Measurements from ENCODE around the gene EPB41L4B. TPM values are rescaled to one million over a fixed set of nuclear protein-coding genes. Genes with fewer than 3 reads are reported as not detected.

The EPB41L4B gene
- total and polyA plus RNA-seq, 2 experiments from 2014 or later, result 11.0 to 32.2 TPM

DNA sequence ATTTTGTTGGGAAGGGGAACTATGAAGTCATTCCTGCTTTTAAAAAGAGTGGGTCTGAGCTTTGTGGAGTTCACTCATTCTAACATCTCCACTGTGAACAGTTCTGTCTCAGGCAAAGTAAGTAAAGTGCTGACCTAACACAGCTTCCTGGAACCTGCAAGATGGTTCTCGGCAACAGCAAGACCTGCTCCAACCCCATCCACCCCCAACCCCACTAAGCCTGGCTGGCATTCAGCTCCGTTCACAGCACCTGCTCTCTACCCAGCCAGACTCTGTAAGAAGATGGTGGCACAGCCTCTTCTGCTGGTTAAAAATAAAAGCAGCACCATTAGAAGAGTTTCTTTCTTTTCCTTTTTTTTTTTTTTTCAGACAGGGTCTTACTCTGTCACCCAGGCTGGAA, 42.0 kb downstream of the EPB41L4B start:
- H3K36me3 Mint-ChIP-seq (ENCODE audit: low read depth), result peaks cover 9% of the 10 kb centered on the region; the same call in 2 of the 3 replicates
- no peak overlapping the region for H3K27ac Mint-ChIP-seq
- H3K4me2 ChIP-seq, result no peak overlapping the region
- H3K4me3 ChIP-seq, result no peak overlapping the region
- H3K4me3 Mint-ChIP-seq, result no peak overlapping the region
- no peak overlapping the region for H2AFZ ChIP-seq
- H3F3A ChIP-seq (replicated peaks; ENCODE audit: low read depth), result no peaks in the 10 kb centered on the region
- H3K27me3 ChIP-seq (ENCODE audit: insufficient read depth), result no peaks in the 10 kb centered on the region
- no peak overlapping the region for H3K27ac ChIP-seq (ENCODE audit: low read depth)
- H3K9me2 ChIP-seq (ENCODE audit: insufficient read depth), result no peaks in the 10 kb centered on the region
- H3K4me1 Mint-ChIP-seq, result peaks cover 13% of the 10 kb centered on the region
- no peaks in the 10 kb centered on the region; the same call in 1 of the 2 replicates for H3K36me3 ChIP-seq (ENCODE audit: insufficient read depth)
- H4K20me1 ChIP-seq (replicated peaks; ENCODE audit: insufficient read depth), result peaks cover 18% of the 10 kb centered on the region
- H3K27me3 Mint-ChIP-seq (ENCODE audit: insufficient read depth, low read depth, poor library complexity), result peaks cover 8% of the 10 kb centered on the region
- peaks cover 51% of the 10 kb centered on the region for H3K79me2 ChIP-seq (replicated peaks; ENCODE audit: insufficient read depth)
- ATAC-seq (no peak), DNase-seq (ENCODE audit: low spot score) (no peak)
- H3K4me1 ChIP-seq (ENCODE audit: insufficient read depth), result peaks cover 4% of the 10 kb centered on the region; the same call in 1 of the 2 replicates
- TF ChIP-seq ZNF114 (CRISPR knock-in tag; IDR thresholded peaks at IDR 0.05), result no peak
- TF ChIP-seq, protein P1, sequence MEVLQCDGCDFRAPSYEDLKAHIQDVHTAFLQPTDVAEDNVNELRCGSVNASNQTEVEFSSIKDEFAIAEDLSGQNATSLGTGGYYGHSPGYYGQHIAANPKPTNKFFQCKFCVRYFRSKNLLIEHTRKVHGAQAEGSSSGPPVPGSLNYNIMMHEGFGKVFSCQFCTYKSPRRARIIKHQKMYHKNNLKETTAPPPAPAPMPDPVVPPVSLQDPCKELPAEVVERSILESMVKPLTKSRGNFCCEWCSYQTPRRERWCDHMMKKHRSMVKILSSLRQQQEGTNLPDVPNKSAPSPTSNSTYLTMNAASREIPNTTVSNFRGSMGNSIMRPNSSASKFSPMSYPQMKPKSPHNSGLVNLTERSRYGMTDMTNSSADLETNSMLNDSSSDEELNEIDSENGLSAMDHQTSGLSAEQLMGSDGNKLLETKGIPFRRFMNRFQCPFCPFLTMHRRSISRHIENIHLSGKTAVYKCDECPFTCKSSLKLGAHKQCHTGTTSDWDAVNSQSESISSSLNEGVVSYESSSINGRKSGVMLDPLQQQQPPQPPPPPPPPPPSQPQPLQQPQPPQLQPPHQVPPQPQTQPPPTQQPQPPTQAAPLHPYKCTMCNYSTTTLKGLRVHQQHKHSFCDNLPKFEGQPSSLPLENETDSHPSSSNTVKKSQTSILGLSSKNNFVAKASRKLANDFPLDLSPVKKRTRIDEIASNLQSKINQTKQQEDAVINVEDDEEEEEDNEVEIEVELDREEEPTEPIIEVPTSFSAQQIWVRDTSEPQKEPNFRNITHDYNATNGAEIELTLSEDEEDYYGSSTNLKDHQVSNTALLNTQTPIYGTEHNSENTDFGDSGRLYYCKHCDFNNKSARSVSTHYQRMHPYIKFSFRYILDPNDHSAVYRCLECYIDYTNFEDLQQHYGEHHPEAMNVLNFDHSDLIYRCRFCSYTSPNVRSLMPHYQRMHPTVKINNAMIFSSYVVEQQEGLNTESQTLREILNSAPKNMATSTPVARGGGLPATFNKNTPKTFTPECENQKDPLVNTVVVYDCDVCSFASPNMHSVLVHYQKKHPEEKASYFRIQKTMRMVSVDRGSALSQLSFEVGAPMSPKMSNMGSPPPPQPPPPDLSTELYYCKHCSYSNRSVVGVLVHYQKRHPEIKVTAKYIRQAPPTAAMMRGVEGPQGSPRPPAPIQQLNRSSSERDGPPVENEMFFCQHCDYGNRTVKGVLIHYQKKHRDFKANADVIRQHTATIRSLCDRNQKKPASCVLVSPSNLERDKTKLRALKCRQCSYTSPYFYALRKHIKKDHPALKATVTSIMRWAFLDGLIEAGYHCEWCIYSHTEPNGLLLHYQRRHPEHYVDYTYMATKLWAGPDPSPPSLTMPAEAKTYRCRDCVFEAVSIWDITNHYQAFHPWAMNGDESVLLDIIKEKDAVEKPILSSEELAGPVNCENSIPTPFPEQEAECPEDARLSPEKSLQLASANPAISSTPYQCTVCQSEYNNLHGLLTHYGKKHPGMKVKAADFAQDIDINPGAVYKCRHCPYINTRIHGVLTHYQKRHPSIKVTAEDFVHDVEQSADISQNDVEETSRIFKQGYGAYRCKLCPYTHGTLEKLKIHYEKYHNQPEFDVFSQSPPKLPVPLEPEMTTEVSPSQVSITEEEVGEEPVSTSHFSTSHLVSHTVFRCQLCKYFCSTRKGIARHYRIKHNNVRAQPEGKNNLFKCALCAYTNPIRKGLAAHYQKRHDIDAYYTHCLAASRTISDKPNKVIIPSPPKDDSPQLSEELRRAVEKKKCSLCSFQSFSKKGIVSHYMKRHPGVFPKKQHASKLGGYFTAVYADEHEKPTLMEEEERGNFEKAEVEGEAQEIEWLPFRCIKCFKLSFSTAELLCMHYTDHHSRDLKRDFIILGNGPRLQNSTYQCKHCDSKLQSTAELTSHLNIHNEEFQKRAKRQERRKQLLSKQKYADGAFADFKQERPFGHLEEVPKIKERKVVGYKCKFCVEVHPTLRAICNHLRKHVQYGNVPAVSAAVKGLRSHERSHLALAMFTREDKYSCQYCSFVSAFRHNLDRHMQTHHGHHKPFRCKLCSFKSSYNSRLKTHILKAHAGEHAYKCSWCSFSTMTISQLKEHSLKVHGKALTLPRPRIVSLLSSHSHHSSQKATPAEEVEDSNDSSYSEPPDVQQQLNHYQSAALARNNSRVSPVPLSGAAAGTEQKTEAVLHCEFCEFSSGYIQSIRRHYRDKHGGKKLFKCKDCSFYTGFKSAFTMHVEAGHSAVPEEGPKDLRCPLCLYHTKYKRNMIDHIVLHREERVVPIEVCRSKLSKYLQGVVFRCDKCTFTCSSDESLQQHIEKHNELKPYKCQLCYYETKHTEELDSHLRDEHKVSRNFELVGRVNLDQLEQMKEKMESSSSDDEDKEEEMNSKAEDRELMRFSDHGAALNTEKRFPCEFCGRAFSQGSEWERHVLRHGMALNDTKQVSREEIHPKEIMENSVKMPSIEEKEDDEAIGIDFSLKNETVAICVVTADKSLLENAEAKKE (CRISPR knock-in tag; IDR thresholded peaks at IDR 0.05), result no peak
- TF ChIP-seq NANOG (IDR thresholded peaks at IDR 0.05; ENCODE audit: borderline replicate concordance), result no peak
- TF ChIP-seq, protein P2, sequence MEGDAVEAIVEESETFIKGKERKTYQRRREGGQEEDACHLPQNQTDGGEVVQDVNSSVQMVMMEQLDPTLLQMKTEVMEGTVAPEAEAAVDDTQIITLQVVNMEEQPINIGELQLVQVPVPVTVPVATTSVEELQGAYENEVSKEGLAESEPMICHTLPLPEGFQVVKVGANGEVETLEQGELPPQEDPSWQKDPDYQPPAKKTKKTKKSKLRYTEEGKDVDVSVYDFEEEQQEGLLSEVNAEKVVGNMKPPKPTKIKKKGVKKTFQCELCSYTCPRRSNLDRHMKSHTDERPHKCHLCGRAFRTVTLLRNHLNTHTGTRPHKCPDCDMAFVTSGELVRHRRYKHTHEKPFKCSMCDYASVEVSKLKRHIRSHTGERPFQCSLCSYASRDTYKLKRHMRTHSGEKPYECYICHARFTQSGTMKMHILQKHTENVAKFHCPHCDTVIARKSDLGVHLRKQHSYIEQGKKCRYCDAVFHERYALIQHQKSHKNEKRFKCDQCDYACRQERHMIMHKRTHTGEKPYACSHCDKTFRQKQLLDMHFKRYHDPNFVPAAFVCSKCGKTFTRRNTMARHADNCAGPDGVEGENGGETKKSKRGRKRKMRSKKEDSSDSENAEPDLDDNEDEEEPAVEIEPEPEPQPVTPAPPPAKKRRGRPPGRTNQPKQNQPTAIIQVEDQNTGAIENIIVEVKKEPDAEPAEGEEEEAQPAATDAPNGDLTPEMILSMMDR (conservative IDR thresholded peaks at IDR 0.05; ENCODE audit: low read depth in 2 of 2), result no peak
- TF ChIP-seq, protein P3, sequence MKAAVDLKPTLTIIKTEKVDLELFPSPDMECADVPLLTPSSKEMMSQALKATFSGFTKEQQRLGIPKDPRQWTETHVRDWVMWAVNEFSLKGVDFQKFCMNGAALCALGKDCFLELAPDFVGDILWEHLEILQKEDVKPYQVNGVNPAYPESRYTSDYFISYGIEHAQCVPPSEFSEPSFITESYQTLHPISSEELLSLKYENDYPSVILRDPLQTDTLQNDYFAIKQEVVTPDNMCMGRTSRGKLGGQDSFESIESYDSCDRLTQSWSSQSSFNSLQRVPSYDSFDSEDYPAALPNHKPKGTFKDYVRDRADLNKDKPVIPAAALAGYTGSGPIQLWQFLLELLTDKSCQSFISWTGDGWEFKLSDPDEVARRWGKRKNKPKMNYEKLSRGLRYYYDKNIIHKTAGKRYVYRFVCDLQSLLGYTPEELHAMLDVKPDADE (IDR thresholded peaks at IDR 0.05), result no peak
- no peak for TF ChIP-seq STAT1 (IDR thresholded peaks at IDR 0.05; ENCODE audit: unreplicated experiment)
- TF ChIP-seq ZNF331 (CRISPR knock-in tag; IDR thresholded peaks at IDR 0.05; ENCODE audit: low read depth), result no peak
- TF ChIP-seq EZH2phosphoT487 (IDR thresholded peaks at IDR 0.05; ENCODE audit: unreplicated experiment), result no peak
- no peak for TF ChIP-seq EZH2 (IDR thresholded peaks at IDR 0.05; ENCODE audit: low read depth, unreplicated experiment)
- TF ChIP-seq CREB1 (CRISPR knock-in tag; IDR thresholded peaks at IDR 0.05; ENCODE audit: low read depth), result no peak
- TF ChIP-seq JUNB (IDR thresholded peaks at IDR 0.05; ENCODE audit: unreplicated experiment), result no peak
- no peak for TF ChIP-seq POLR2AphosphoS5 (IDR thresholded peaks at IDR 0.05; ENCODE audit: low read depth)
- TF ChIP-seq, protein P4, sequence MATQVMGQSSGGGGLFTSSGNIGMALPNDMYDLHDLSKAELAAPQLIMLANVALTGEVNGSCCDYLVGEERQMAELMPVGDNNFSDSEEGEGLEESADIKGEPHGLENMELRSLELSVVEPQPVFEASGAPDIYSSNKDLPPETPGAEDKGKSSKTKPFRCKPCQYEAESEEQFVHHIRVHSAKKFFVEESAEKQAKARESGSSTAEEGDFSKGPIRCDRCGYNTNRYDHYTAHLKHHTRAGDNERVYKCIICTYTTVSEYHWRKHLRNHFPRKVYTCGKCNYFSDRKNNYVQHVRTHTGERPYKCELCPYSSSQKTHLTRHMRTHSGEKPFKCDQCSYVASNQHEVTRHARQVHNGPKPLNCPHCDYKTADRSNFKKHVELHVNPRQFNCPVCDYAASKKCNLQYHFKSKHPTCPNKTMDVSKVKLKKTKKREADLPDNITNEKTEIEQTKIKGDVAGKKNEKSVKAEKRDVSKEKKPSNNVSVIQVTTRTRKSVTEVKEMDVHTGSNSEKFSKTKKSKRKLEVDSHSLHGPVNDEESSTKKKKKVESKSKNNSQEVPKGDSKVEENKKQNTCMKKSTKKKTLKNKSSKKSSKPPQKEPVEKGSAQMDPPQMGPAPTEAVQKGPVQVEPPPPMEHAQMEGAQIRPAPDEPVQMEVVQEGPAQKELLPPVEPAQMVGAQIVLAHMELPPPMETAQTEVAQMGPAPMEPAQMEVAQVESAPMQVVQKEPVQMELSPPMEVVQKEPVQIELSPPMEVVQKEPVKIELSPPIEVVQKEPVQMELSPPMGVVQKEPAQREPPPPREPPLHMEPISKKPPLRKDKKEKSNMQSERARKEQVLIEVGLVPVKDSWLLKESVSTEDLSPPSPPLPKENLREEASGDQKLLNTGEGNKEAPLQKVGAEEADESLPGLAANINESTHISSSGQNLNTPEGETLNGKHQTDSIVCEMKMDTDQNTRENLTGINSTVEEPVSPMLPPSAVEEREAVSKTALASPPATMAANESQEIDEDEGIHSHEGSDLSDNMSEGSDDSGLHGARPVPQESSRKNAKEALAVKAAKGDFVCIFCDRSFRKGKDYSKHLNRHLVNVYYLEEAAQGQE (IDR thresholded peaks at IDR 0.05; ENCODE audit: unreplicated experiment), result no peak
- no peaks in the 10 kb centered on the region for H3K9me3 Mint-ChIP-seq
